Bronchial epithelial cell (primary cell): ENCODE measurements around the gene ZNF121. TPM values are rescaled to one million over a fixed set of nuclear protein-coding genes. Genes with fewer than 3 reads are reported as not detected.
A peak's percentile ranks its signal among the peaks of the same experiment; 100 is the strongest.
"Not testable (repeated sequence)": the region's sequence is repeated elsewhere in the genome, so short reads cannot be mapped to it uniquely, and the experiment has no call there.

Experiments used
- DNase-seq: peaks from one replicate; pipeline ENCODE4 v3.0.0-alpha.2; 2010; ENCODE audit warnings: low read depth
- FAIRE-seq: peaks from 2 replicates; lab custom pipeline; 2011; peaks lifted over from hg19 to GRCh38; lab: Jason Lieb, UNC
- H3K27me3 ChIP-seq: 2 replicates; pipeline ENCODE4 v1.5.1; 2011; ENCODE audit warnings: low read length; ENCODE audit not compliant: control insufficient read depth, insufficient read depth
- H3K36me3 ChIP-seq: 2 replicates; pipeline ENCODE4 v1.5.1; 2011; ENCODE audit warnings: low read length; ENCODE audit not compliant: control insufficient read depth, insufficient read depth
- H3K4me3 ChIP-seq: 2 replicates; pipeline ENCODE4 v1.5.1; 2011; ENCODE audit warnings: mild to moderate bottlenecking, low read depth, low read length, control low read depth
- total RNA-seq: library from RNA; depleted of rRNA; stranded (reverse); fragments of >200 nt; gene quantifications from 2 replicates; pipeline ENCODE4 v1.2.1, GENCODE V29; 2014
- TF ChIP-seq, protein P1 (sequence below): IDR thresholded peaks from 2 replicates; pipeline ENCODE4 v1.5.1; 2011; ENCODE audit warnings: mild to moderate bottlenecking, moderate library complexity, low read length, control low read depth, inconsistent platforms; ENCODE audit not compliant: insufficient read depth, severe bottlenecking

The ZNF121 gene
- total RNA-seq, 1 donor from 2014 or later: 48.7 TPM

DNA sequence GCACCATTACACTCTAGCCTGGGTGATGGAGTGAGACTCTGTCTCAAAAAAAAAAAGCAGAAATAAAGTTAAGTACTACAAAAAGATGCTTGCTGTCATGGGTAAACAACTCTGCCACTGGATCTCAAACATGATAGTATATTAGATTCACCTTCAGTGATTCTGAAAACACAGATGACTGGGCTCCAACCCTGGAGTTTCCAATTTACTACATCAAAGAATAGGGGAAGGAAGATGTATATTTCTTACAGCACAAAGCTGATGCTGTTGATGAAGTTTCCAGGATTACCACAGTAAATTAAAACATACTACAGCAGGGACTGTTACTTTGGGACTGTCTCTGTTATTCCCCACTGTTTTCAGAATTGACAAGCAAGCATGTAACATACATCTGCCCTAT lies 31.5 kb upstream of the ZNF121 start:
- no peaks in the 10 kb centered on the region for H3K27me3 ChIP-seq
- peaks cover 51% of the 10 kb centered on the region for H3K36me3 ChIP-seq
- no peak for FAIRE-seq
- H3K4me3 ChIP-seq: no peak overlapping the region
- DNase-seq: no peak
- TF ChIP-seq, protein P1, sequence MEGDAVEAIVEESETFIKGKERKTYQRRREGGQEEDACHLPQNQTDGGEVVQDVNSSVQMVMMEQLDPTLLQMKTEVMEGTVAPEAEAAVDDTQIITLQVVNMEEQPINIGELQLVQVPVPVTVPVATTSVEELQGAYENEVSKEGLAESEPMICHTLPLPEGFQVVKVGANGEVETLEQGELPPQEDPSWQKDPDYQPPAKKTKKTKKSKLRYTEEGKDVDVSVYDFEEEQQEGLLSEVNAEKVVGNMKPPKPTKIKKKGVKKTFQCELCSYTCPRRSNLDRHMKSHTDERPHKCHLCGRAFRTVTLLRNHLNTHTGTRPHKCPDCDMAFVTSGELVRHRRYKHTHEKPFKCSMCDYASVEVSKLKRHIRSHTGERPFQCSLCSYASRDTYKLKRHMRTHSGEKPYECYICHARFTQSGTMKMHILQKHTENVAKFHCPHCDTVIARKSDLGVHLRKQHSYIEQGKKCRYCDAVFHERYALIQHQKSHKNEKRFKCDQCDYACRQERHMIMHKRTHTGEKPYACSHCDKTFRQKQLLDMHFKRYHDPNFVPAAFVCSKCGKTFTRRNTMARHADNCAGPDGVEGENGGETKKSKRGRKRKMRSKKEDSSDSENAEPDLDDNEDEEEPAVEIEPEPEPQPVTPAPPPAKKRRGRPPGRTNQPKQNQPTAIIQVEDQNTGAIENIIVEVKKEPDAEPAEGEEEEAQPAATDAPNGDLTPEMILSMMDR: no peak

DNA sequence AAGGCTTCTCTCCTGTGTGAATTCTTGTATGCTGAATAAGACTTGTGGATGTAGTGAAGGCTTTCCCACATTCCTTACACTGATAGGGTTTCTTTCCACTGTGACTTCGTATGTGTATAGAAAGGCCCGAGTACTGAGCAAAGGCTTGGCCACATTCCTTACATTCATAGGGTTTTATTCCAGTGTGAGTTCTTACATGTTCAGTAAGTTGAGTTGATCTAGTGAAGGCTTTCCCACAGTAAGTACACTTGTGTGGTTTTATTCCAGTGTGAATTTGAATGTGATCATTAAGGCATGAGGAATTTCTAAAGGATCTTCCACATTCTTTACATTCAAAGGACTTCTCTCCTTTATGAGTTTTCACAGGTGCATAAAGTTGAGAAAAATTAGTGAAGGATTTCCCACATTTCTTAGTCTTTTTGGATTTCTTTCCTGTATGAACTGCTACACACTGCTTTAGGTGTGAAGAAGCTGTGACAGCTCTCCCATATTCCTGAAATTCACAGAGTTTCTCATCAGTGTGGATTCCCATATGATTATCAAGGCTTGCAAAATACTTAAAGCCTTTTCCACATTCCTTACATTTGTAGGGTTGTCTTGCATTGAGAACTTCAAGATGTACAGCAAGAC lies 26.3 kb upstream of the ZNF121 start:
- H3K4me3 ChIP-seq: no peak overlapping the region
- FAIRE-seq: no peak
- no peak for DNase-seq
- H3K36me3 ChIP-seq: peaks cover 35% of the 10 kb centered on the region
- no peaks in the 10 kb centered on the region for H3K27me3 ChIP-seq
- TF ChIP-seq, protein P1: no peak

DNA sequence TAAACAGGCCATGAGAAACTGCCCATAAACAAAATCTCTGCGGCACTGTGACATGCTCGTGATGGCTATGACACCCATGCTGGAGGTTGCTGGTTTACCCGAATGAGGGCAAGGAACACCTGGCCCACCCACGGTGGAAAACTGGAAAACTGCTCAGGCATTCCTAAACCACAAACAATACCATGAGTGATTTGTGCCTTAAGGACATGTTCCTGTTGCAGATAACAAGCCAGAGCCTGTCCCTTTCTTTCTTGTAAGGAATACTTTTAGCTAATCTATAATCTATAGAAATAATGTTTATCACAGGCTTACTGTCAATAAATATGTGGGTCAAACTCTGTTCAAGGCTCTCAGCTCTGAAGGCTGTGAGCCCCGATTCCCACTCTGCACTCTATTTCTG lies 24.6 kb upstream of the ZNF121 start:
- Histone ChIP-seq H3K27me3 (no peaks in the 10 kb centered on the region), H3K4me3 (no peak overlapping the region), H3K36me3 (peaks cover 29% of the 10 kb centered on the region)
- FAIRE-seq (no peak), DNase-seq (no peak)
- TF ChIP-seq, protein P1: no peak

DNA sequence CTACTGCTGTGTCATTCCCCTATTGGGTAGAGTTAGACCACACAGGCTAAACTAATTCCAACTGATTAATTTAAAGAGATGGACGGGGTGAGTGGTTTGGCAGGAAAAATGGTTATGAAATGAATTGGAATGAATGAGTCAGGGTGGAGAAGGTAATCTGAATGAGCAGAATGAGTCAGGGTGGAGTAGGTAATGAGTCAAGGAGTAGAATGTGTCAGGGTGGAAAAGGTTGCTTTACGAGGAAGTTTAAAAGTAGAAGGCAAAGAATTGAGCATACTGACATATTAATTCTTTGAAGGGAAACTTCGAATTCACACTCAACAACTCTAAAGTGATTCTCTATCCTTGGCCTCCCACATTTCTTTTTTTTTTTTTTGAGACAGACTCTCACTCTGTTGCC lies 12.7 kb upstream of the ZNF121 start:
- Histone ChIP-seq H3K36me3 (no peaks in the 10 kb centered on the region), H3K4me3 (no peak overlapping the region), H3K27me3 (no peaks in the 10 kb centered on the region)
- peak; percentile 97 for DNase-seq
- TF ChIP-seq, protein P1: no peak
- FAIRE-seq: peak; percentile 18

DNA sequence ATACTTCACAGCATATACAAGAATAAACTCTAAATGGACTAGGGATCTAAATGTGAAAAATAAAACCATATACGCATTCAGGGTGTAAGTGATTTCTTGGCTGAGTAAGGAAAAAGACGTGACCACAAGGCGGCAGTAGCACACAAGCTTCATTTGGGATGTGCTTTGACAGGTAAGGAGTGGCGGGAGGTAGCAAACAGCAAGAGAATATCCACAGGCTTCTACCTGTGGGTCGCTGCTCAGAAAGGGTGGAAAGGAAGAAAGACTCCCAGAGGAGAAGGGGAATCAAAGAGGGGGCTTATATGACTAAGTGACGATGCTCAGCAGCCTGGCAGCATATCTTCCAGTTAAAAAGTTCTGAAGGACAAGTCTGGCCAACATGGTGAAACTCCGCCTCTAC lies 2.5 kb upstream of the ZNF121 start:
- H3K4me3 ChIP-seq: no peak overlapping the region
- no peaks in the 10 kb centered on the region for H3K27me3 ChIP-seq
- FAIRE-seq (no peak), DNase-seq (peak; percentile 76)
- TF ChIP-seq, protein P1: peak; percentile 73
- H3K36me3 ChIP-seq: no peaks in the 10 kb centered on the region

DNA sequence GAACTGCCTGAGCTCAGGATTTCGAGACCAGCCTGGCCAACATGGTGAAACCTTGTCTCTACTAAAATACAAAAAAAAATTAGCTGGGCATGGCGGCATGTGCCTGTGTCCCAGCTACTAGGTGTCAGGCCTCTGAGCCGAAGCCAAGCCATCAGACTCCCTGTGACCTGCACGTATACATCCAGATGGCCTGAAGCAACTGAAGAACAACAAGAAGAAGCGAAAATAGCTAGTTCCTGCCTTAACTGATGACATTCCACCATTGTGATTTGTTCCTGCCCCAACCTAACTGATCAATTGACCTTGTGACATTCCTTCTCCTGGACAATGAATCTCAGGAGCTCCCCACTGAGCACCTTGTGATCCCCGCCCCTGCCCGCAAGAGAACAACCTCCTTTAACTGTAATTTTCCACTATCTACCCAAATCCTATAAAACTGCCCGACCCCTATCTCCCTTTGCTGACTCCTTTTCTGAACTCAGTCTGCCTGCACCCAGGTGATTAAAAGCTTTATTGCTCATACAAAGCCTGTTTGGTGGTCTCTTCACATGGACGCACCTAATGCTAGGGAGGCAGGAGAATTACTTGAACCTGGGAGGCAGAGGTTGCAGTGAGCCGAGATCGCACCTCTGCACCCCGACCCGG lies 2.1 kb downstream of the ZNF121 start:
- DNase-seq, H3K36me3 ChIP-seq, H3K27me3 ChIP-seq, H3K4me3 ChIP-seq, FAIRE-seq: not testable (repeated sequence)
